SK-N-SH treated with all-trans-retinoic acid at 6 μM for 48 hours (cell line): Measurements from ENCODE around the gene TRPM6.

ENCODE experiments used
- BACH2 ChIP-seq: fragments of 250-450 bp; sonication (Bioruptor Pico); IDR thresholded peaks from 2 replicates; pipeline ENCODE4 v1.9.0; 2021; ENCODE audit warnings: mild to moderate bottlenecking, borderline replicate concordance
- CSDC2 ChIP-seq: fragments of 250-450 bp; sonication (Bioruptor Pico); IDR thresholded peaks from 2 replicates; pipeline ENCODE4 v1.5.0; 2020; ENCODE audit warnings: mild to moderate bottlenecking, moderate library complexity
- ESRRG ChIP-seq: fragments of 250-450 bp; sonication (Bioruptor Pico); IDR thresholded peaks from 2 replicates; pipeline ENCODE4 v1.6.1; 2021; ENCODE audit warnings: mild to moderate bottlenecking
- ISL1 ChIP-seq: fragments of 250-450 bp; sonication (Bioruptor Pico); IDR thresholded peaks from 2 replicates; pipeline ENCODE4 v2.1.2; 2022; ENCODE audit warnings: mild to moderate bottlenecking, moderate library complexity
- PATZ1 ChIP-seq: fragments of 250-450 bp; sonication (Bioruptor Pico); IDR thresholded peaks from 2 replicates; pipeline ENCODE4 v1.8.0; 2020; ENCODE audit warnings: mild to moderate bottlenecking, moderate library complexity, borderline replicate concordance
- POU6F1 ChIP-seq: fragments of 250-450 bp; sonication (Bioruptor Pico); IDR thresholded peaks from 2 replicates; pipeline ENCODE4 v1.8.0; 2021; ENCODE audit warnings: low read depth, mild to moderate bottlenecking, moderate library complexity, borderline replicate concordance
- PPARA ChIP-seq: fragments of 250-450 bp; sonication (Bioruptor Pico); IDR thresholded peaks from 2 replicates; pipeline ENCODE4 v1.5.0; 2020; ENCODE audit warnings: mild to moderate bottlenecking, borderline replicate concordance
- RARB ChIP-seq: fragments of 250-450 bp; sonication (Bioruptor Pico); IDR thresholded peaks from 2 replicates; pipeline ENCODE4 v1.8.0; 2021; ENCODE audit warnings: mild to moderate bottlenecking, moderate library complexity
- SNAI2 ChIP-seq: fragments of 250-450 bp; sonication (Bioruptor Pico); IDR thresholded peaks from 2 replicates; pipeline ENCODE4 v1.5.0; 2020; ENCODE audit warnings: mild to moderate bottlenecking, moderate library complexity
- TCF4 ChIP-seq: fragments of 250-450 bp; sonication (Bioruptor Pico); IDR thresholded peaks from 2 replicates; pipeline ENCODE4 v1.8.0; 2021; ENCODE audit warnings: mild to moderate bottlenecking, moderate library complexity, borderline replicate concordance
- TOX ChIP-seq: fragments of 250-450 bp; sonication (Bioruptor Pico); IDR thresholded peaks from 2 replicates; pipeline ENCODE4 v1.8.0; 2021; ENCODE audit warnings: mild to moderate bottlenecking, moderate library complexity, borderline replicate concordance
- ZNF565 ChIP-seq: fragments of 450-650 bp; formaldehyde crosslinking; conservative IDR thresholded peaks from 2 replicates; pipeline ENCODE4 v1.5.0; 2020; ENCODE audit warnings: low read depth, mild to moderate bottlenecking, moderate library complexity
- ZNF70 ChIP-seq: fragments of 450-650 bp; formaldehyde crosslinking; IDR thresholded peaks from 2 replicates; pipeline ENCODE4 v1.5.0; 2020; ENCODE audit warnings: mild to moderate bottlenecking, moderate library complexity
- ZNF8 ChIP-seq: fragments of 450-650 bp; formaldehyde crosslinking; IDR thresholded peaks from 2 replicates; pipeline ENCODE4 v1.5.0; 2020; ENCODE audit warnings: mild to moderate bottlenecking, moderate library complexity

- TF ChIP-seq SNAI2 (CRISPR knock-in tag) (no peak), RARB (CRISPR knock-in tag) (no peak), PATZ1 (CRISPR knock-in tag) (no peak), PPARA (no peak), TOX (CRISPR knock-in tag) (no peak), ZNF70 (CRISPR knock-in tag) (no peak), CSDC2 (CRISPR knock-in tag) (no peak), BACH2 (CRISPR knock-in tag) (no peak), ESRRG (CRISPR knock-in tag) (no peak), POU6F1 (no peak), TCF4 (CRISPR knock-in tag) (no peak), ZNF565 (no peak), ZNF8 (no peak), ISL1 (CRISPR knock-in tag) (no peak)
Observed at GRCh38 chr9:74728176-74728575, 159.5 kb downstream of the TRPM6 start.
